ENCODE measurements around the gene TOR1B.

Gene TOR1B

DNA sequence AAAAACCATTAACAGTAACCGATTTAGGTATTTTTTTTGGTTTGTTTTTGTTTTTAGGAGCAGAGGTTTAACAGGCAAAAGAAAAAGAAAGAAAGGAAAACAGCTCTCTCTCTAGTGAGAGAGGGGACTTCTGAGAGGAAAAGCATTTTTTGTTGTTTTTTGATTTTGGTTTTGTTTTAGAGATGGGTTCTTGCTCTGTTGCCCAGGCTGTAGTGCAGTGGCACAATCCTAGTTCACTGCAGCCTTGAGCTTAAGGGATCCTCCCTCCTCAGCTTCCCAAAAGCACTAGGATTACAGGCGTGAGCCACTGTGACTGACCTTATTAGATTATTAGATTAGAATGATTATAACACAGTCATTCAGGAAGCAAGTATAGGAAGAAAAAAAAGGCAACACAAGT lies 42.4 kb downstream of the TOR1B start:
- DNase-seq (ENCODE audit: low spot score): no peak

DNA sequence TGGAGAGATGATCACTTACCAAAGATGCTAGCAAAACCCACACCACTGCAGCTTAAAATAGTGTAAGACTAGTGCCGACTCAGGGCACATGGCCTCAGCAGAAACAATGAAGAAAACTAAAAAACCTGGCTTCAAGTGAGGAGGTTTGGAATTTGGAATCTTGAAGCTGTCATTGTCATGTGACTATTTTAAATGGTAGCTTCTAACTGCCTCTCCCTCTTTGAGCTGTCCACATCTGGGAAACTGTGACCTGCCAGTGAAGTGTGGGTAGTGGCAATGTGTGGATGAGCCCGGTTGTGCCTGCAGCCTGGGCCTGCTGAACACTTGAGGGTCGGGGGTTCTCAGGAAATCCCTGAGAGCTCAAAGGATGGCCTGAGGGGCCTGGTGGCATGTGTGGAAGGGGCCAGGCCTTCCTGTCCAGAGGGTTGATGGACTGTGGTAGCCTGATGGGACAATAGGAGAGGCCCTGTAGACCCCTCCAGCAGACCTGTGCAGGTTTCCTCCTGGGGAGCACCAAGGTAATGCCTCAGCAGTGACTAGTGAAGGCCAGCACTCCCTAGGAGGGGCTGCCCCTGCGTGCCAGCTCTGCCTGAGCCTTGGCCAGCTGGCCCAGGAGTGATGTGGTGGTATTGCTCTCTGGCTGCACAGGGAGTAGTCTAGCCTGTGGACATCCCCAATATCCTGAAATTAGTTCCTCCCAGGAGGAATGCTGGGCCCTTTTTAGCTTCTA lies 45.9 kb downstream of the TOR1B start:
- DNase-seq (ENCODE audit: low spot score): no peak

DNA sequence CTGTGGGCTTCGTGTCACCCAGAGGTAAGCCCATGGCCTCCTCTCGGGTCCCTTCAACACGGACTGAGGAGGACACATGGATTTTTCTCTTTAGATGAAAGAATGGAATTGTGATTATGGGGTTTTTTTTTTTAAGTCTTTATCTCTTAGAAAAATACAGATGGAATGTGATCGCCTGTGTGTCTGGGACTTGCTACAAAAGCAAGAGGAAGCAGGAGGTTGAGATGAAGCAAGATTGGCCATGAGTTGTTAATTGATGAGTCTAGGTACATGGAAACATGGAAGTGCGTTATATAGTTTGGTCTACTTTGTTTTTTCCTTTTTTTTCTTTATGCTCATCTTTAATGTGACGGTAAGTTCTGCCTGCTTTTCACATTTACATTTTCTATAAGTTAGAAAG lies 46.9 kb downstream of the TOR1B start:
- no peak for DNase-seq (ENCODE audit: low spot score)

DNA sequence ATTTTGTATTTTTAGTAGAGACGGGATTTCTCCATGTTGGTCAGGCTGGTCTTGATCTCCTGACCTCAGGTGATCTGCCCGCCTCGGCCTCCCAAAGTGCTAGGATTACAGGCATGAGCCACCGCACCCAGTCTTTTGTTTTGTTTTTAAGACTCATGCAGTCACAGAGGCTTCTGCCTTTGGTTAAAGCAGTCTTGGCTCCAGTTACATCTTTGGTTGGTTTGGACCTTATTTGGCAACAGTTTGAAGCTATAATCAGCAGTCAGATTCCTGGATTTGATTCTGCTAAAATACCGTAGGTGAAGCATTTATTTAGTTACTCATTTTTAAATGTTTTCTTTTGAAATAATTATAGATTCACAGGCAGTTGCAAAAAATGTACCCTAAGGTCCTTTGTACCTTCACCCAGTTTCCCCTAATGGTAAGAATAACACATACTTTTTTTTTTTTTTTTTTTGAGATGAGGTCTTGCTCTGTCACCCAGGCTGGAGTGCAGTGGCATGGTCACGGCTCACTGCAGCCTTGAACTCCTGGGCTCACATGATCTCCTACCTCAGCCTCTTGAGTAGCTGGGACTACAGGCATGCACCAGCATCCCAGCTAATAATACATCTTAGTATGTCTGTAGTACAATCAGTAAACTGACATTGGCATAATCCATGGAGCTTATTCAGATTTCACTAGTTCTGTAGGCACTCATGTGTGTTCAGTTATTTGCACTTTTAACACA lies 48.0 kb downstream of the TOR1B start:
- DNase-seq (ENCODE audit: low spot score): no peak

DNA sequence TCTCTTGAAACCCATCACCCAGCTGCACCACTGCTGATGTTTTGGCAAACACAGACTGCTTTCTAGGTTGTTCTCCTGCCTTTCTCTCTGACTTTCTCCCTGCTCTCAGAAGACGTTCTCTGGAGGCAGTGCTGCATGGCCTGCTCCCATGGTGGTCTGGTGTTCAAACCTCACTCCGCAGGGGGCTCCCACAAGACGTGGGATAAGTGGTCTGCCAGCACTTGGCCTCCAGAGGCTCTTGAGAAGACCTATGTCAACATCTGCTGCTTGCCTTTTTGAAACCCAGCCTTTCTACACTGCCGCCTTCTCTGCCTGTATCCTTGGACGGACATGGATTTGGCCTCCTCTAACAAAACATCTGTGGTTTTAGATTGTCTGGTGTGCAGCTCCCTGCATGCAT lies 48.8 kb downstream of the TOR1B start:
- no peak for DNase-seq (ENCODE audit: low spot score)

DNA sequence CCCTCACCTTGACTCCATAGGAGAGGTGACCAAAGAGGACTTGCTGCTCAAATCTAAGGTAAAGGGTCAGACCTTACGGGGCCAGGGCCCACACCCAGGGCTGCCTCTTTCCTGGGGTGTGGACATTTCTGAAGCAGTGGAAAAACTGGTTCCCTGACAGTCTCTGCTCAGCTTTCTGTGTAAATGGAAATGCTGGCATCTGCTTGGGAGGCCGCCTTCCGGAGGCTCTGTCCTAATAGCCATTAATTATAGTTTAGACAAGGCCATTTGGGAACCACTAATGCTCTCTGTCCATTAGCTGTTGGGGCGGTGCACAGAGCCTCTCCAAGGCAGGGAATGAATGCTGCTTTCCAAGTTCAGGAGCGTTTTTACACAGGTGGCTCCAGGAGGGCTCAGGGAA lies 49.6 kb downstream of the TOR1B start:
- no peak for DNase-seq (ENCODE audit: low spot score)

DNA sequence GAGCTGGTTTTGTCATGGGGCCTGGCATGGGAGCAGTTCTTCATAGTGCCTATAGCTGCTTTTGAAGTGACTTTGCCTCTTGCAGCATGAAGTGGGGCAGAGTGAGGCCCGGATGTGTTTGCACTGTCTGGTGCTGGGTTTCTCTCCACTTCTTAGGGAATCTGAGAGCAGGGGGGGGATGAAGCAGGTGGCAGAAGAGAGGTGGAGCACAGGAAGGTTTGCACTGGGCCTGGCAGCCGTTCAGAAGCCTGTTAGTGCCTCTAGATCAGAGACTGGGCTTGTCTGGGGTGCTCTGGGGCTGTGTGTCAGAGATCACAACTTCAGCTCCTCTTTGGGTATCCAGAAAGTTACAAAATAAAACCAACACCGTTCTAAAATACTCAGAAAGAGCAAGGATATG lies 50.6 kb downstream of the TOR1B start:
- DNase-seq (ENCODE audit: low spot score): no peak

DNA sequence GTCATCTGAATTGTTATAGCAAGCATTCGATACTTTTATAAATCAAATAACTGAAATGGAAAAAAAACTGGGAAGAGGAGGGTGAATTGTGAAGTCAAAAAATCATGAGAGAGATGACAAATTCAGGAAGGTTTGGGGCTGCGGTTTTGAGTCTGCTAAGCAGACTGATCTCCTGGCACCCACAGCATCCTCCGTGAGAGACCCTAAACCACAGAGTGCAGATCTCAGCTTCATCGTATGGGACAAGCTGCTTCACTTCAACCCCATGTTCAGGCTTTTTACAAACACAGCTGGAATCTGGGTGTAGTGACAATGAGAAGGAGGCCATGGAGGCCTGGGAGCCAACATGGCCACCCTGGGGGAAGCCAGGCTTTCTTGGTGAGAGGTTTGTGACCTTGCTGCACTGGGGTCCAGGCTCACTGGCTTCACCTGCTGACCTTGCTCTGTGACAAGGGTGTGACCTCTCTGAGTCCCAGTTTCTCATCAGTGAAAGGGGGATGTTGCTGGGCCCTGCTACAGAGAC lies 51.7 kb downstream of the TOR1B start:
- DNase-seq (ENCODE audit: low spot score): no peak

DNA sequence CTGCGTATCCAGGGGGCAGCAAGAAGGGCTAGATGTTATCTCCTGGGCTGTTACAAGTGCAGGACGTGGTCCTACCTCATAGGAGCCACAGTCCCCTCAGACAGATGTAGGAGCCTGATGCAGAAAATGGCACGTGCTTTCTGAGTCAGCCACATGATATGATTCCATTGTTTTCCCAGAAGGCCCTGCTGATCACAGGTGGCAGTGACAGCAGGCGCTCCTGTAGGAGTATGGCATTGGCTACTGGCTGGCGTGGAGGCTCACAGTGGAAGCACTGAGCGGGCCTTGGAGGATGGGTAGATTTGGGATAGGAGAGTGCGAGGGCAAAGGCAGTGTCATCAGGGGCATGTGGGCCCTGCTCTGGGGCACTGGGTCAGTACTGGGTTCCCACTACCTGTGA lies 54.2 kb downstream of the TOR1B start:
- no peak for DNase-seq (ENCODE audit: low spot score)

DNA sequence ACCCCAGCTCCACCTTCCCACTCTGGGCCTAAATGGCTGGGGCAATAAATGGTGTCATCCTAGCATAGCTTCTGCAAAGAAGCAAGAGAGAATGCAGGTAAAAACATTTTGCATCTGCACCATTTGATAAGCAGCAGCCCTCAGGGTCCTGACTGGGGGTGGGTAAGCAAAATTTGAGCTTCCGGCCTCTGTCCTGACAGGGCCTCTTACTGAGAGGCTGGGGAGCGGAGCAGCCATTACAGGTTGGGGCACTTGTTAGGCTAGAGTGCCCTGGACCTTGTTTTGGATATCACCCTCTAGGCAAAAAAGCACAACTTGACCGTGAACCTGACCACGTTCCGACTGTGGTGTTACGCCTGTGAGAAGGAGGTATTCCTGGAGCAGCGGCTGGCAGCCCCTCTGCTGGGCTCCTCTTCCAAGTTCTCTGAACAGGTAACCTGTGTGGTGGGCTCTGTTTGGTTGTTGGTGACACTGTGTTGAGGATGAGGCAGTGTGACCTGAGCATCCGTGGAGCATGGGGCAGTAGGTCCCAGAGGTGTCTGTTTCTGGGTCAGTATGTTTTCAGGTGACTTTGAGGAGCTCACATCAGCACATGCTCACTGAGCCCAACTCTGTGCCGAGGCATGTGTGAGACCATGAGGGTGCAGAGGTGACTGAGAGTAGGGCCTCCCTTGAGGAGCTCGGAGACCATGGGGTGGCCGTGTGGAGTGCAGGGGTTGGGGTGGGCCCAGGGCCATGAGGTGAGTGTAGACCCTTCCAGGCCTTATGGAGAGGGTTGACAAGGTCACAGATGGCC lies 55.4 kb downstream of the TOR1B start:
- DNase-seq (ENCODE audit: low spot score): no peak
